GM08714 (cell line): Measurements from ENCODE around the gene EFL1.
"Not testable (repeated sequence)": the region's sequence is repeated elsewhere in the genome, so short reads cannot be mapped to it uniquely, and the experiment has no call there.

ENCODE experiments used
- H3K4me3 ChIP-seq: fragments of 200-500 bp; sonication (Bioruptor generic); 2 replicates; pipeline ENCODE4 v1.5.1; 2014; ENCODE audit warnings: mild to moderate bottlenecking, low read length, inconsistent platforms
- ZNF274 ChIP-seq: IDR thresholded peaks from 2 replicates; pipeline ENCODE4 v1.6.1; 2012; ENCODE audit warnings: mild to moderate bottlenecking, low read depth, low read length

Gene EFL1

GRCh38 chr15:82262422-82263026 is at the start of gene EFL1, which contains the start of gene SAXO2:
EFL1 (minus strand) TSS chr15:82262734; CDS start chr15:82261778, 956 bp downstream.
SAXO2 (plus strand) TSS chr15:82262818; CDS start chr15:82262880, 62 bp downstream.
- no peak for TF ChIP-seq ZNF274
- peak within 1 kb of the TSS; percentile 75 for H3K4me3 ChIP-seq

GRCh38 chr15:82311321-82311720 is 48.8 kb upstream of the EFL1 start:
- not testable (repeated sequence) for H3K4me3 ChIP-seq

GRCh38 chr15:82309802-82310201 is 47.3 kb upstream of the EFL1 start:
- TF ChIP-seq ZNF274 = no peak
- no peak overlapping the region for H3K4me3 ChIP-seq

- TF ChIP-seq ZNF274 = no peak
- no peak overlapping the region for H3K4me3 ChIP-seq
Measured at GRCh38 chr15:82307714-82308081, 45.2 kb upstream of the EFL1 start.

GRCh38 chr15:82306791-82307713 is 44.5 kb upstream of the EFL1 start:
- TF ChIP-seq ZNF274 = no peak
- no peak overlapping the region for H3K4me3 ChIP-seq

- no peak overlapping the region for H3K4me3 ChIP-seq
- no peak for TF ChIP-seq ZNF274
Measured at GRCh38 chr15:82305621-82306048, 43.1 kb upstream of the EFL1 start.

GRCh38 chr15:82304778-82305090 is 42.2 kb upstream of the EFL1 start:
- H3K4me3 ChIP-seq = no peak overlapping the region
- no peak for TF ChIP-seq ZNF274

GRCh38 chr15:82303956-82304777 is 41.6 kb upstream of the EFL1 start:
- no peak for TF ChIP-seq ZNF274
- H3K4me3 ChIP-seq = no peak overlapping the region

- no peak overlapping the region for H3K4me3 ChIP-seq
- no peak for TF ChIP-seq ZNF274
Measured at GRCh38 chr15:82301296-82302016, 38.9 kb upstream of the EFL1 start.

- no peak overlapping the region for H3K4me3 ChIP-seq
- no peak for TF ChIP-seq ZNF274
Measured at GRCh38 chr15:82300883-82301282, 38.3 kb upstream of the EFL1 start.

- not testable (repeated sequence) for H3K4me3 ChIP-seq
Measured at GRCh38 chr15:82300326-82300725, 37.8 kb upstream of the EFL1 start.

GRCh38 chr15:82299511-82299914 is 37.0 kb upstream of the EFL1 start:
- not testable (repeated sequence) for H3K4me3 ChIP-seq

- TF ChIP-seq ZNF274 = no peak
Measured at GRCh38 chr15:82298520-82298919, 36.0 kb upstream of the EFL1 start.

GRCh38 chr15:82298032-82298431 is 35.5 kb upstream of the EFL1 start:
- no peak overlapping the region for H3K4me3 ChIP-seq
- no peak for TF ChIP-seq ZNF274

More at GRCh38 chr15:82298520-82298919, 36.0 kb upstream of the EFL1 start:
- H3K4me3 ChIP-seq = no peak overlapping the region
